Parathyroid adenoma (tissue), 2 donors: ENCODE data around the gene LCT.
"Not testable (repeated sequence)": the region's sequence is repeated elsewhere in the genome, so short reads cannot be mapped to it uniquely, and the experiment has no call there.

ENCODE experiments used
- H2AFZ ChIP-seq: fragments of 300-600 bp; sonication (generic); one replicate; pipeline ENCODE4 v1.7.0; 2017; ENCODE audit warnings: antibody characterized with exemption, mild to moderate bottlenecking
- H3K27ac ChIP-seq: fragments of 300-600 bp; sonication (generic); one replicate; pipeline ENCODE4 v1.7.0; 2017
- H3K27me3 ChIP-seq: fragments of 300-600 bp; sonication (generic); one replicate; pipeline ENCODE4 v1.7.0; 2017; ENCODE audit warnings: low read length; ENCODE audit not compliant: control insufficient read depth, insufficient read depth
- H3K36me3 ChIP-seq: fragments of 300-600 bp; sonication (generic); one replicate; pipeline ENCODE4 v1.7.0; 2017; ENCODE audit warnings: low read length; ENCODE audit not compliant: control insufficient read depth, insufficient read depth
- H3K4me1 ChIP-seq: fragments of 300-600 bp; sonication (generic); one replicate; pipeline ENCODE4 v1.7.0; 2017; ENCODE audit warnings: control low read depth
- H3K4me2 ChIP-seq: fragments of 300-600 bp; sonication (generic); one replicate; pipeline ENCODE4 v1.7.0; 2017; ENCODE audit warnings: low read length
- H3K4me3 ChIP-seq: fragments of 300-600 bp; sonication (generic); one replicate; pipeline ENCODE4 v1.7.0; 2017; ENCODE audit warnings: low read depth, low read length
- H3K79me2 ChIP-seq: fragments of 300-600 bp; sonication (generic); one replicate; pipeline ENCODE4 v1.7.0; 2017; ENCODE audit warnings: control low read depth
- H3K9ac ChIP-seq: fragments of 300-600 bp; sonication (generic); one replicate; pipeline ENCODE4 v1.7.0; 2017; ENCODE audit warnings: mild to moderate bottlenecking
- H3K9me3 ChIP-seq: fragments of 300-600 bp; sonication (generic); one replicate; pipeline ENCODE4 v1.7.0; 2017; ENCODE audit warnings: low read length; ENCODE audit not compliant: control insufficient read depth
- TF ChIP-seq, protein P1 (sequence below): fragments of 300-600 bp; sonication (generic); IDR thresholded peaks from one replicate; pipeline ENCODE4 v1.7.0; 2017; ENCODE audit warnings: antibody characterized with exemption, mild to moderate bottlenecking
- donor health status: primary hyperparathyroidism.

Gene LCT

DNA sequence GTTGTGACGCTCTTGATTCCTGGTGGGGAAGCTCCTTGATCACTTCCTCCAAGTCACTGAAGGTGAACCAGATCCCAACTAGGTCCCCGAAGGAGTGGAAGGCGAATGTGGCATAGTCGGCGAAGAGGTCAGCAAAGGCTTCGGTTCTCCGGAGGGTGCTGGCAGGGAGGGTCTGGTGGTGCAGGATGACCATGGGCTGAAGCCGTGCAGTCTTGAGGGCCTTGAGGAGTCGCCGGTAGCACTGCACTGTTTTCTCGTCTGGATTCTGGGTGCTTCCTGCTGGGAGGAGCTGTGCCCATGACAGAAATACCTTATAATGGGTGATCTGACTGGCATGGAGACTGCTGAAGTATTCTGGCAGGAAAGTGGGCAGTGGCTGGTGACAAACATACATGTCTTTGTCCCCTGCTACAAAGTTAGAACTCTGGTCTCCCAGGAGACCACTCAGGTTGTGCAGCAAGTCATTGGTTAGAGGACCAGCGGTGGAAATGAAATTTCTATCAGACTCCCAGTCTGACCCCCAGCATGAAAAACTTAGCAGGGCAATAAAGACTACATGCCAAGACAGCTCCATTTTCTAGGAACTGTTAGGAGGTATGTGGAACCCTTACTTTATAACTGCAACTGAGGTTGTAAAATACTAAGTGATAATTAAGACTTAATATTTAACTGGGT is at the start of gene LCT:
Gene LCT (minus strand): TSS at position 589 of the 675 bp plus-strand sequence. CDS start 15 bp downstream, at position 574.
- Histone ChIP-seq H3K9me3 (no peaks in the 10 kb centered on the region), H3K4me3 (no peak within 1 kb of the TSS), H3K4me1 (no peaks in the 10 kb centered on the region), H3K27ac (no peak within 1 kb of the TSS), H2AFZ (no peak within 1 kb of the TSS), H3K9ac (no peak within 1 kb of the TSS), H3K36me3 (no peaks in the 10 kb centered on the region), H3K79me2 (no peaks in the 10 kb centered on the region), H3K4me2 (no peak within 1 kb of the TSS), H3K27me3 (no peaks in the 10 kb centered on the region)
- TF ChIP-seq, protein P1, sequence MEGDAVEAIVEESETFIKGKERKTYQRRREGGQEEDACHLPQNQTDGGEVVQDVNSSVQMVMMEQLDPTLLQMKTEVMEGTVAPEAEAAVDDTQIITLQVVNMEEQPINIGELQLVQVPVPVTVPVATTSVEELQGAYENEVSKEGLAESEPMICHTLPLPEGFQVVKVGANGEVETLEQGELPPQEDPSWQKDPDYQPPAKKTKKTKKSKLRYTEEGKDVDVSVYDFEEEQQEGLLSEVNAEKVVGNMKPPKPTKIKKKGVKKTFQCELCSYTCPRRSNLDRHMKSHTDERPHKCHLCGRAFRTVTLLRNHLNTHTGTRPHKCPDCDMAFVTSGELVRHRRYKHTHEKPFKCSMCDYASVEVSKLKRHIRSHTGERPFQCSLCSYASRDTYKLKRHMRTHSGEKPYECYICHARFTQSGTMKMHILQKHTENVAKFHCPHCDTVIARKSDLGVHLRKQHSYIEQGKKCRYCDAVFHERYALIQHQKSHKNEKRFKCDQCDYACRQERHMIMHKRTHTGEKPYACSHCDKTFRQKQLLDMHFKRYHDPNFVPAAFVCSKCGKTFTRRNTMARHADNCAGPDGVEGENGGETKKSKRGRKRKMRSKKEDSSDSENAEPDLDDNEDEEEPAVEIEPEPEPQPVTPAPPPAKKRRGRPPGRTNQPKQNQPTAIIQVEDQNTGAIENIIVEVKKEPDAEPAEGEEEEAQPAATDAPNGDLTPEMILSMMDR, result no peak

DNA sequence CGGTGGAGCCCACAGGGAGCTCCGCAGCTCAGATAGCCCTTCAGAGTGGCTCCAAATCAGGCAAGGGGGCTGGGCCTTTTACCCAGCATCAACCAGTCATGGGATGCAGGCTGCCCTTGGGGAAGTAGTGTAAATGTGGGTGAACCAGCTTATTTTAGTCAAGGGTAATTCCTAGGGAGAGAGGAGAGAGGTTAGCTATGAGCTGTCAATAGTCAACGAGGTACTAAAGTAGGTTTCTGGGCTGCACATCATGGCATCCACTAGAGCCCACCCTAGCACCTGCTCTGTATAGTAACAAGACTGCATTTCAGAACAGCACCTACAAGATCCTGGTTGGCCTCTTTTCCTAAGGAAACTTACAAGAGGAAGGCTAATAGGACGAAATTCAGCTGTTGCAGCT is 48.7 kb upstream of the LCT start:
- Histone ChIP-seq H3K9ac (no peak overlapping the region), H3K27me3 (no peaks in the 10 kb centered on the region)
- TF ChIP-seq, protein P1, result no peak

DNA sequence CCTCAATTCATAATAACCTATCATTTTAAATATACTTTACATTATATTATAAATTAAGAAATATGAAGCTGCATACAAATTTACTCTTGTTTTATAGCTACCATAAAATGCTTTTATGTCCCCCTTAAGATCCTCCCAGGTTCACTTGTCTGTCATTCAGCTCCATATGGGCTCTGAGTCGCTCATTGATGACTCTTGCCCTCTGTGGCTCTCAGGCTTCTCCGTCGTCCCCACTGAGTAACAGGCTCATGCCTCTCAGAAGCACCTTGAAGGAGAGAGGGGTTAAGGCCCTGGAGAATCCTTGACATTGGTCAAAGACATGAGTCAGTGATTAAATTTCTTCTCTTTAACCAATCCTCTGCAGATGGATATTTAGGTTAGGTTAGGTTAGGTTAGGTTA is 45.4 kb upstream of the LCT start:
- Histone ChIP-seq H2AFZ (no peak overlapping the region), H3K27ac (no peak overlapping the region), H3K27me3 (no peaks in the 10 kb centered on the region), H3K4me1 (no peaks in the 10 kb centered on the region), H3K36me3 (no peaks in the 10 kb centered on the region), H3K79me2 (no peaks in the 10 kb centered on the region), H3K9ac (no peak overlapping the region), H3K4me3 (no peak overlapping the region), H3K9me3 (no peaks in the 10 kb centered on the region), H3K4me2 (no peak overlapping the region)
- TF ChIP-seq, protein P1, result no peak

More for the DNA sequence above, 48.7 kb upstream of the LCT start:
- Histone ChIP-seq H3K79me2 (no peaks in the 10 kb centered on the region), H2AFZ (no peak overlapping the region), H3K4me3 (no peak overlapping the region), H3K36me3 (no peaks in the 10 kb centered on the region), H3K9me3 (no peaks in the 10 kb centered on the region), H3K4me2 (no peak overlapping the region), H3K27ac (no peak overlapping the region), H3K4me1 (no peaks in the 10 kb centered on the region)

DNA sequence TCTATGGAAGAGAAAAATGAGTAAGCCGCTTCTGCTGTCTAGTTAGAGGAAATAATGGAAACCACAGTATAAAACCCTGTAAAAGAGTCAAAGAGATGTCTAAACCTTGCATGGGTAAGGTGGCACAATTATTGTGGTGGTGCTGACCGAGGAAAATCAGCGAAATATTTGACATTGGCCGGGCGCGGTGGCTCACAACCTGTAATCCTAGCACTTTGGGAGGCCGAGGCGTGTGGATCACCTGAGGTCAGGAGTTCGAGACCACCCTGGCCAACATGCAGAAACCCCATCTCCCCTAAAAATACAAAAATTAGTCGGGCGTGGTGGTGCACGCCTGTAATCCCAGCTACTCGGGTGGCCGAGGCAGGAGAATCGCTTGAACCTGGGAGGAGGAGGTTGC is 39.8 kb upstream of the LCT start:
- H3K9ac ChIP-seq, H3K9me3 ChIP-seq, H3K27me3 ChIP-seq, H3K27ac ChIP-seq, H3K79me2 ChIP-seq, H3K36me3 ChIP-seq, H3K4me1 ChIP-seq: not testable (repeated sequence)
- Histone ChIP-seq H2AFZ (peak overlapping the region; percentile 92), H3K4me2 (peak overlapping the region; percentile 88), H3K4me3 (peak overlapping the region; percentile 66)

DNA sequence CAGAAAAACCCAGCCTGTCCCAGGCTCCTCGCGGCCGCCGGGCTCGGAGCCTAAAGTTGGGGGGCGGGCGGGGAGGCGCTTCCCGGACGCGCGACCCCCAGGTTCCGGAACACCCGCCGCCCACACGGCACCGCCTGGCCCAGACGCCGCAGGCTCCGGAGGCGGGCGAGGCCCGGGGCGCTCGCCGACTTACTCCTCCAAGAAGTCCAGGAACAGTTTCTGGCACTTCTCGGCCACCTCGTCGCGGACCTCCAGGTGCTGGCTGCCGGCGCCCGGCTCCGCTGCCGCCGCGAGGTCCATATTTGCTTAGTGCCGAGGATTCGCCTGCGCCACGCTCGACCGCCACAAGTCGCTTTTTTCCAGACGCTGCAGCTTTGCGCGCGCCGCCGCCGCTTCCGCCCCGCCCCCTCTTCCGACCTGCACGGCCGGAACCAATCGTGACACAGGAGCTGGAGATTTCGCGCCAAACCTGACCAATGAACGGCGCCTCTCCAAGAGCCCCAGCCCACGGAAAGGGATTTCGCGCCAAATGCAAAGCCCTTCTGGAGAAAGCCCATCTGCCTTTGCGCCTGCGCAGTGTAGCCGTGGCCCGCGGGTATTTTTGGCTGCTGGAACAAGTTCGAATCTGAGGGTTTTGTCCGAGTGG is 39.2 kb upstream of the LCT start, which contains the start of gene MCM6:
Gene MCM6 (minus strand): TSS at position 378 of the 646 bp plus-strand sequence. CDS start 78 bp downstream, at position 300.
- H3K9me3 ChIP-seq, result no peaks in the 10 kb centered on the region
- peak within 1 kb of the TSS; percentile 88 for H3K4me2 ChIP-seq
- H3K27me3 ChIP-seq, result no peaks in the 10 kb centered on the region
- H3K36me3 ChIP-seq, result no peaks in the 10 kb centered on the region
- no peak within 1 kb of the TSS for H3K9ac ChIP-seq
- no peaks in the 10 kb centered on the region for H3K79me2 ChIP-seq
- TF ChIP-seq, protein P1, result no peak
- peak within 1 kb of the TSS; percentile 92 for H2AFZ ChIP-seq
- peak within 1 kb of the TSS; percentile 37 for H3K27ac ChIP-seq
- H3K4me3 ChIP-seq, result peak within 1 kb of the TSS; percentile 66
- H3K4me1 ChIP-seq, result no peaks in the 10 kb centered on the region
